H1 (cell line): ENCODE measurements around the gene STOML1. TPM values are rescaled to one million over a fixed set of nuclear protein-coding genes. Genes with fewer than 3 reads are reported as not detected.

Experiments used
- EZH2 ChIP-seq: fragments of 200-600 bp; sonication (generic); IDR thresholded peaks from 2 replicates; pipeline ENCODE4 v1.7.1; 2012; ENCODE audit warnings: low read depth, mild to moderate bottlenecking, moderate library complexity, low read length, inconsistent platforms; ENCODE audit not compliant: severe bottlenecking
- GTF2F1 ChIP-seq: IDR thresholded peaks from 2 replicates; pipeline ENCODE4 v1.6.1; 2012; ENCODE audit warnings: low read depth, low read length, improper control_type of control experiment, borderline replicate concordance
- HDAC6 ChIP-seq: IDR thresholded peaks from one replicate; pipeline ENCODE4 v1.7.1; 2012; ENCODE audit warnings: low read depth, mild to moderate bottlenecking, inconsistent platforms, low read length, moderate library complexity
- POLR2A ChIP-seq, 2 experiments: IDR thresholded peaks; 1 replicate in 1 of 2; 2 replicates in 1 of 2; pipeline ENCODE4 v1.6.1; 2011; ENCODE audit warnings: low read depth in 2 of 2, low read length in 2 of 2, mild to moderate bottlenecking in 2 of 2; ENCODE audit errors: control extremely low read depth in 1 of 2
- SIX5 ChIP-seq: IDR thresholded peaks from 2 replicates; pipeline ENCODE4 v1.6.1; 2011; ENCODE audit warnings: mild to moderate bottlenecking, low read depth, low read length
- TBP ChIP-seq: IDR thresholded peaks from 2 replicates; pipeline ENCODE4 v1.6.1; 2011; ENCODE audit warnings: low read depth, low read length, improper control_type of control experiment
- polyA plus RNA-seq, 7 experiments: library from polyadenylated mRNA; depleted of rRNA in 3 of 7; stranded (reverse) in 5 of 7; unstranded in 2 of 7; fragments of >200 nt in 5 of 7; fragments of 200-250 nt in 2 of 7; gene quantifications; 1 replicate in 5 of 7; 2 replicates in 1 of 7; 4 replicates in 1 of 7; pipeline versions ENCODE4 v1.2.1 to v1.2.3, GENCODE V29; 2011 to 2013; ENCODE audit warnings: missing spikeins in 2 of 7, mixed read lengths in 2 of 7
- total RNA-seq: library from RNA; stranded (reverse); fragmentation: NEBNext Ultra II Directional; extraction: Animal tissue kit (Norgen Biotek cat#: 25700); gene quantifications from 2 replicates; pipeline ENCODE4 v1.2.1, GENCODE V29; 2021
- TF ChIP-seq, protein P1 (sequence below): IDR thresholded peaks from 2 replicates; pipeline ENCODE4 v1.6.1; 2011; ENCODE audit warnings: low read length, improper control_type of control experiment

The STOML1 gene
- total and polyA plus RNA-seq, 2 of the 8 experiments (the other 6 are each of a cell fraction or from before 2014, with no cell fraction given) = 2.6 to 3.2 TPM

DNA sequence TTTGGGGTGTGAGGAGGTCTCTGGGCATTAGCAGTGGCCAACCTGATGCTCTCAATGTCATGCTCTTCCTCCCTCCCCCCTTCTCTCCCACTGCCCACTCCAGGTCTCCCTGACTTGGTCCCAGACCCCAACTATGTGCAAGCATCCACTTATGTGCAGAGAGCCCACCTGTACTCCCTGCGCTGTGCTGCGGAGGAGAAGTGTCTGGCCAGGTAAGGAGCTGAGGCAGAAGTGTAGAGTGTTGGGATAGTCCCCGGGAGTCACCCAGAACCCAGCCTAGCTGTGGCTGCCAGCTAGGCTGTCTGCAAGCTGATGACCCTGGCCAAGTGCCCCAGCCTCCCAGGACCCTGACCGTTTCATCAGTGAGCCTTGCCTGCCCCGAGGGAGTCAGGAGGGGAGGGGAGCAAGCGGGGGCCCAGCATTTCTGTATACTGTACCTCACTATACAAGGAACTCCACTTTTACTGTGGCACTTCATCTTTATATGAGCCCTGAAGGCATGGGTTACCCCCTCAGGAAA lies 49.3 kb downstream of the STOML1 start (continued):
- TF ChIP-seq TBP (no peak), HDAC6 (no peak), SIX5 (no peak), EZH2 (no peak), GTF2F1 (no peak), POLR2A (IDR thresholded peaks at IDR 0.05; ENCODE audit: control extremely low read depth in 1 of 2, low read depth in 2 of 2, low read length in 2 of 2) (no peak)
- TF ChIP-seq, protein P1, sequence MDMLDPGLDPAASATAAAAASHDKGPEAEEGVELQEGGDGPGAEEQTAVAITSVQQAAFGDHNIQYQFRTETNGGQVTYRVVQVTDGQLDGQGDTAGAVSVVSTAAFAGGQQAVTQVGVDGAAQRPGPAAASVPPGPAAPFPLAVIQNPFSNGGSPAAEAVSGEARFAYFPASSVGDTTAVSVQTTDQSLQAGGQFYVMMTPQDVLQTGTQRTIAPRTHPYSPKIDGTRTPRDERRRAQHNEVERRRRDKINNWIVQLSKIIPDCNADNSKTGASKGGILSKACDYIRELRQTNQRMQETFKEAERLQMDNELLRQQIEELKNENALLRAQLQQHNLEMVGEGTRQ = no peak
